Cardiac muscle cell (in vitro differentiated cells and primary cell): ENCODE measurements around the gene ARHGEF10L. TPM values are rescaled to one million over a fixed set of nuclear protein-coding genes. Genes with fewer than 3 reads are reported as not detected.

Experiments
- DNase-seq, 2 donors: peaks; one replicate each; pipeline versions ENCODE4 v3.0.0 to v3.0.0-alpha.2; 2010 to 2017; ENCODE audit warnings: low read depth in 1 of 2, low spot score in 1 of 2
- H3K27ac ChIP-seq: fragments of 200-600 bp; sonication (generic); 2 replicates; pipeline ENCODE4 v1.5.1; 2016
- H3K27me3 ChIP-seq: fragments of 200-600 bp; sonication (generic); 2 replicates; pipeline ENCODE4 v1.6.0; 2016; ENCODE audit warnings: control low read depth
- H3K36me3 ChIP-seq: fragments of 200-600 bp; sonication (generic); 2 replicates; pipeline ENCODE4 v1.5.1; 2016; ENCODE audit warnings: control low read depth
- H3K4me1 ChIP-seq: fragments of 200-600 bp; sonication (generic); 2 replicates; pipeline ENCODE4 v1.8.1; 2017; ENCODE audit warnings: low read depth, mild to moderate bottlenecking, mixed run types
- H3K4me3 ChIP-seq: fragments of 200-600 bp; sonication (generic); 2 replicates; pipeline ENCODE4 v1.5.1; 2016; ENCODE audit warnings: mild to moderate bottlenecking
- H3K9me3 ChIP-seq: fragments of 200-600 bp; sonication (generic); 2 replicates; pipeline ENCODE4 v1.5.1; 2017; ENCODE audit warnings: low read depth, mild to moderate bottlenecking, control low read depth
- CTCF ChIP-seq: IDR thresholded peaks from 2 replicates; pipeline ENCODE4 v1.5.1; 2012; ENCODE audit warnings: low read depth, mild to moderate bottlenecking, low read length
- polyA plus RNA-seq: library from polyadenylated mRNA; unstranded; fragments of >200 nt; fragmentation: Nextera tagmentation; extraction: Ambion mirVana; gene quantifications from 2 replicates; pipeline ENCODE4 v1.2.1, GENCODE V29; 2016
- total RNA-seq: library from RNA; depleted of rRNA; stranded (reverse); fragments of >200 nt; gene quantifications from 2 replicates; pipeline ENCODE4 v1.2.3, GENCODE V29; 2016

Gene ARHGEF10L
- total and polyA plus RNA-seq, 2 experiments from 2014 or later, result 32.3 to 55.4 TPM

- no peaks in the 10 kb centered on the region for H3K36me3 ChIP-seq
- H3K27me3 ChIP-seq, result no peaks in the 10 kb centered on the region
- H3K4me1 ChIP-seq, result no peaks in the 10 kb centered on the region
- H3K4me3 ChIP-seq, result no peak overlapping the region
- H3K27ac ChIP-seq, result no peak overlapping the region
- no peak for TF ChIP-seq CTCF
- H3K9me3 ChIP-seq, result no peaks in the 10 kb centered on the region
- peak in 1 of 2 donors; percentile 19 for DNase-seq
Measured at GRCh38 chr1:17729909-17730308, 190.4 kb downstream of the ARHGEF10L start.

GRCh38 chr1:17731460-17731859 lies 192.0 kb downstream of the ARHGEF10L start:
- Histone ChIP-seq H3K27me3 (no peaks in the 10 kb centered on the region), H3K36me3 (no peaks in the 10 kb centered on the region), H3K27ac (no peak overlapping the region), H3K4me1 (no peaks in the 10 kb centered on the region), H3K4me3 (no peak overlapping the region), H3K9me3 (no peaks in the 10 kb centered on the region)
- DNase-seq, result peak in 1 of 2 donors; percentile 17
- TF ChIP-seq CTCF, result no peak

- Histone ChIP-seq H3K4me3 (no peak overlapping the region), H3K27me3 (no peaks in the 10 kb centered on the region), H3K36me3 (no peaks in the 10 kb centered on the region), H3K27ac (no peak overlapping the region), H3K4me1 (no peaks in the 10 kb centered on the region), H3K9me3 (no peaks in the 10 kb centered on the region)
- no peak for DNase-seq
- no peak for TF ChIP-seq CTCF
Measured at GRCh38 chr1:17732475-17732874, 193.0 kb downstream of the ARHGEF10L start.

GRCh38 chr1:17733661-17734060 lies 194.2 kb downstream of the ARHGEF10L start:
- H3K27ac ChIP-seq, result no peak overlapping the region
- H3K27me3 ChIP-seq, result no peaks in the 10 kb centered on the region
- DNase-seq, result no peak
- no peaks in the 10 kb centered on the region for H3K36me3 ChIP-seq
- no peak for TF ChIP-seq CTCF
- no peak overlapping the region for H3K4me3 ChIP-seq
- no peaks in the 10 kb centered on the region for H3K4me1 ChIP-seq
- H3K9me3 ChIP-seq, result no peaks in the 10 kb centered on the region

- no peak overlapping the region for H3K4me3 ChIP-seq
- H3K27me3 ChIP-seq, result no peaks in the 10 kb centered on the region
- H3K4me1 ChIP-seq, result no peaks in the 10 kb centered on the region
- H3K36me3 ChIP-seq, result no peaks in the 10 kb centered on the region
- H3K27ac ChIP-seq, result no peak overlapping the region
- TF ChIP-seq CTCF, result no peak
- no peaks in the 10 kb centered on the region for H3K9me3 ChIP-seq
- no peak for DNase-seq
Measured at GRCh38 chr1:17734609-17735008, 195.1 kb downstream of the ARHGEF10L start.

- Histone ChIP-seq H3K9me3 (no peaks in the 10 kb centered on the region), H3K27me3 (no peaks in the 10 kb centered on the region), H3K4me3 (no peak overlapping the region), H3K36me3 (no peaks in the 10 kb centered on the region), H3K4me1 (no peaks in the 10 kb centered on the region), H3K27ac (no peak overlapping the region)
- DNase-seq, result no peak
- TF ChIP-seq CTCF, result no peak
Measured at GRCh38 chr1:17735348-17735747, 195.8 kb downstream of the ARHGEF10L start.
